Brain microvascular endothelial cell (primary cell): ENCODE results near the gene IGF2R.

Experiments
- DNase-seq: peaks from one replicate; pipeline ENCODE4 v3.0.0-alpha.2; 2020
- H3K27ac ChIP-seq: fragments of 250-450 bp; sonication (Bioruptor Pico); 2 replicates; pipeline ENCODE4 v1.5.1; 2020; ENCODE audit warnings: mild to moderate bottlenecking, moderate library complexity
- H3K27me3 ChIP-seq: fragments of 250-450 bp; sonication (Bioruptor Pico); replicated peaks from 2 replicates; pipeline ENCODE4 v1.5.1; 2020; ENCODE audit warnings: mild to moderate bottlenecking
- H3K36me3 ChIP-seq: fragments of 250-450 bp; sonication (Bioruptor Pico); replicated peaks from 2 replicates; pipeline ENCODE4 v1.5.1; 2020; ENCODE audit warnings: mild to moderate bottlenecking
- H3K4me3 ChIP-seq: 2 replicates; pipeline ENCODE4 v1.5.1; 2011; ENCODE audit warnings: low read depth, mild to moderate bottlenecking, control low read depth, low read length, moderate library complexity
- CTCF ChIP-seq: IDR thresholded peaks from 2 replicates; pipeline ENCODE4 v1.5.1; 2011; ENCODE audit warnings: low read depth, mild to moderate bottlenecking, moderate library complexity, low read length, control low read depth, inconsistent platforms; ENCODE audit errors: missing control alignments
- in situ Hi-C: cut with HindIII; loops from 2 replicates; pipeline ENCODE4 v1.10.0; 2017; ENCODE audit warnings: low sequenced_read_pairs, low pct_ligation_motif_present

Gene IGF2R

GRCh38 chr6:160080097-160080496 lies 111.2 kb downstream of the IGF2R start:
- no peaks in the 10 kb centered on the region for H3K27me3 ChIP-seq
- peaks cover 57% of the 10 kb centered on the region for H3K36me3 ChIP-seq
- H3K27ac ChIP-seq: no peak overlapping the region
- H3K4me3 ChIP-seq: no peak overlapping the region
- TF ChIP-seq CTCF: no peak
- in situ Hi-C loops: no loop called here
- no peak for DNase-seq

- no peak overlapping the region for H3K4me3 ChIP-seq
- peaks cover 61% of the 10 kb centered on the region for H3K36me3 ChIP-seq
- in situ Hi-C loops: no loop called here
- no peak for TF ChIP-seq CTCF
- H3K27ac ChIP-seq: no peak overlapping the region
- no peaks in the 10 kb centered on the region for H3K27me3 ChIP-seq
- DNase-seq: no peak
Measured at GRCh38 chr6:160081398-160081797, 112.5 kb downstream of the IGF2R start.

- no peak for TF ChIP-seq CTCF
- Histone ChIP-seq H3K27ac (no peak overlapping the region), H3K36me3 (peaks cover 59% of the 10 kb centered on the region), H3K4me3 (no peak overlapping the region), H3K27me3 (no peaks in the 10 kb centered on the region)
- in situ Hi-C loops: no loop called here
- no peak for DNase-seq
Measured at GRCh38 chr6:160082627-160083026, 113.7 kb downstream of the IGF2R start.

- no peak for TF ChIP-seq CTCF
- in situ Hi-C loops: no loop called here
- Histone ChIP-seq H3K27ac (no peak overlapping the region), H3K27me3 (no peaks in the 10 kb centered on the region), H3K4me3 (no peak overlapping the region), H3K36me3 (peaks cover 54% of the 10 kb centered on the region)
- DNase-seq: no peak
Measured at GRCh38 chr6:160084198-160084776, 115.4 kb downstream of the IGF2R start.

- Histone ChIP-seq H3K27ac (no peak overlapping the region), H3K4me3 (no peak overlapping the region), H3K36me3 (peaks cover 56% of the 10 kb centered on the region), H3K27me3 (no peaks in the 10 kb centered on the region)
- no peak for TF ChIP-seq CTCF
- no peak for DNase-seq
- in situ Hi-C loops: no loop called here
Measured at GRCh38 chr6:160085226-160085625, 116.3 kb downstream of the IGF2R start.
